Naive B cell (primary cell): ENCODE measurements around the gene PSAP. TPM values are rescaled to one million over a fixed set of nuclear protein-coding genes. Genes with fewer than 3 reads are reported as not detected.

Experiments used
- ATAC-seq, 2 donors: fragments of 150-1000 bp; cut with Tn5 transposase; 2 replicates each; pipeline ENCODE4 v1.10.0; 2021; ENCODE audit warnings: low read depth in 2 of 2, mild to moderate bottlenecking in 2 of 2, moderate library complexity in 2 of 2
- DNase-seq: peaks from one replicate; pipeline ENCODE4 v3.0.0; 2022
- H3K27ac Mint-ChIP-seq, 6 donors: one replicate each; pipeline ENCODE4 v1.8.0; 2020 to 2022; ENCODE audit warnings: mild to moderate bottlenecking in 6 of 6, mixed read lengths in 6 of 6, moderate library complexity in 5 of 6, inconsistent platforms in 2 of 6
- H3K27me3 Mint-ChIP-seq, 3 donors: one replicate each; pipeline ENCODE4 v1.8.0; 2021 to 2022; ENCODE audit warnings: mixed read lengths in 3 of 3, mild to moderate bottlenecking in 1 of 3
- H3K36me3 Mint-ChIP-seq, 2 donors: one replicate each; pipeline ENCODE4 v1.8.0; 2020 to 2022; ENCODE audit warnings: mixed read lengths in 2 of 2, inconsistent platforms in 1 of 2, mild to moderate bottlenecking in 1 of 2
- H3K4me1 Mint-ChIP-seq, 3 donors: one replicate each; pipeline ENCODE4 v1.8.0; 2020 to 2022; ENCODE audit warnings: mixed read lengths in 3 of 3, inconsistent platforms in 1 of 3, mild to moderate bottlenecking in 1 of 3, moderate library complexity in 1 of 3
- H3K4me3 Mint-ChIP-seq, 8 donors: one replicate each; pipeline ENCODE4 v1.8.0; 2020 to 2022; ENCODE audit warnings: mild to moderate bottlenecking in 8 of 8, mixed read lengths in 8 of 8, moderate library complexity in 8 of 8, inconsistent platforms in 2 of 8
- H3K9me3 Mint-ChIP-seq, 7 donors: one replicate each; pipeline ENCODE4 v1.8.0; 2020 to 2022; ENCODE audit warnings: mixed read lengths in 7 of 7, mild to moderate bottlenecking in 5 of 7, inconsistent platforms in 2 of 7, moderate library complexity in 1 of 7
- polyA plus RNA-seq, 6 donors: library from polyadenylated mRNA; unstranded; fragments of 300-500 nt; fragmentation: Illumina TruSeq; gene quantifications; one replicate each; pipeline ENCODE4 v1.2.3, GENCODE V29; 2021; ENCODE audit warnings: low read depth in 6 of 6

PSAP gene
- polyA plus RNA-seq, 6 donors from 2014 or later, result 476 to 761 (median 550) TPM

- Mint-ChIP-seq H3K4me3 (no peak overlapping the region), H3K36me3 (no peaks in the 10 kb centered on the region), H3K27ac (peak overlapping the region in 1 of 6 donors; percentile 21), H3K9me3 (no peaks in the 10 kb centered on the region), H3K27me3 (peaks cover 0 to 13% (median 0%) of the 10 kb centered on the region in 3 donors), H3K4me1 (peaks cover 10 to 32% (median 21%) of the 10 kb centered on the region in 3 donors)
- ATAC-seq (no peak), DNase-seq (no peak)
Measured at GRCh38 chr10:71802235-71802634, 48.8 kb downstream of the PSAP start.

GRCh38 chr10:71801361-71801760 is 49.7 kb downstream of the PSAP start:
- H3K4me1 Mint-ChIP-seq, result peaks cover 12 to 35% (median 30%) of the 10 kb centered on the region in 3 donors
- H3K27ac Mint-ChIP-seq, result peak overlapping the region in 1 of 6 donors; percentile 10
- DNase-seq, result peak; percentile 49
- H3K4me3 Mint-ChIP-seq, result peak overlapping the region in 2 of 8 donors; percentile 21 to 30
- peak; percentile 86 to 88 for ATAC-seq
- peaks cover 0 to 12% (median 0%) of the 10 kb centered on the region in 3 donors for H3K27me3 Mint-ChIP-seq
- no peaks in the 10 kb centered on the region for H3K36me3 Mint-ChIP-seq
- no peaks in the 10 kb centered on the region for H3K9me3 Mint-ChIP-seq

GRCh38 chr10:71799608-71800453 is 51.2 kb downstream of the PSAP start:
- Mint-ChIP-seq H3K27me3 (peaks cover 0 to 26% (median 14%) of the 10 kb centered on the region in 3 donors), H3K4me1 (peaks cover 12 to 36% (median 35%) of the 10 kb centered on the region in 3 donors), H3K4me3 (peak overlapping the region in 1 of 8 donors; percentile 47), H3K9me3 (no peaks in the 10 kb centered on the region), H3K36me3 (peaks cover 0 to 10% of the 10 kb centered on the region in 2 donors), H3K27ac (peak overlapping the region in 1 of 6 donors; percentile 72)
- no peak for ATAC-seq
- DNase-seq, result no peak

- Mint-ChIP-seq H3K9me3 (no peaks in the 10 kb centered on the region), H3K4me1 (peaks cover 12 to 32% (median 31%) of the 10 kb centered on the region in 3 donors), H3K36me3 (peaks cover 0 to 15% of the 10 kb centered on the region in 2 donors), H3K27ac (no peak overlapping the region), H3K27me3 (peaks cover 3 to 27% (median 20%) of the 10 kb centered on the region in 3 donors), H3K4me3 (no peak overlapping the region)
- DNase-seq, result no peak
- no peak for ATAC-seq
Measured at GRCh38 chr10:71799112-71799511, 51.9 kb downstream of the PSAP start.

- Mint-ChIP-seq H3K4me3 (peak overlapping the region in 1 of 8 donors; percentile 50), H3K27me3 (peaks cover 8 to 33% (median 27%) of the 10 kb centered on the region in 3 donors), H3K9me3 (no peaks in the 10 kb centered on the region), H3K36me3 (peaks cover 0 to 15% of the 10 kb centered on the region in 2 donors), H3K4me1 (peaks cover 17 to 32% (median 28%) of the 10 kb centered on the region in 3 donors), H3K27ac (peak overlapping the region in 1 of 6 donors; percentile 26)
- ATAC-seq (no peak), DNase-seq (no peak)
Measured at GRCh38 chr10:71798308-71798624, 52.8 kb downstream of the PSAP start.

- Mint-ChIP-seq H3K4me3 (peak overlapping the region in 1 of 8 donors; percentile 30), H3K27ac (no peak overlapping the region), H3K4me1 (peaks cover 17 to 32% (median 28%) of the 10 kb centered on the region in 3 donors), H3K36me3 (peaks cover 0 to 15% of the 10 kb centered on the region in 2 donors), H3K27me3 (peaks cover 8 to 33% (median 28%) of the 10 kb centered on the region in 3 donors), H3K9me3 (no peaks in the 10 kb centered on the region)
- no peak for ATAC-seq
- no peak for DNase-seq
Measured at GRCh38 chr10:71797533-71798307, 53.3 kb downstream of the PSAP start.

- Mint-ChIP-seq H3K4me3 (no peak overlapping the region), H3K4me1 (peaks cover 17 to 29% (median 28%) of the 10 kb centered on the region in 3 donors), H3K27ac (no peak overlapping the region), H3K9me3 (no peaks in the 10 kb centered on the region), H3K27me3 (peaks cover 8 to 33% (median 28%) of the 10 kb centered on the region in 3 donors), H3K36me3 (peaks cover 0 to 15% of the 10 kb centered on the region in 2 donors)
- no peak for DNase-seq
- no peak for ATAC-seq
Measured at GRCh38 chr10:71796749-71797405, 54.2 kb downstream of the PSAP start.

- H3K27ac Mint-ChIP-seq, result peak overlapping the region in 1 of 6 donors; percentile 89
- ATAC-seq (no peak), DNase-seq (no peak)
Measured at GRCh38 chr10:71795248-71795647, 55.8 kb downstream of the PSAP start.

GRCh38 chr10:71790749-71791440 is 60.2 kb downstream of the PSAP start:
- Mint-ChIP-seq H3K4me3 (peak overlapping the region in 7 of 8 donors; percentile 43 to 88 (median 67)), H3K9me3 (no peaks in the 10 kb centered on the region), H3K36me3 (peaks cover 0 to 15% of the 10 kb centered on the region in 2 donors), H3K27ac (peak overlapping the region in 3 of 6 donors; percentile 9 to 66 (median 52)), H3K4me1 (peaks cover 18 to 30% (median 24%) of the 10 kb centered on the region in 3 donors), H3K27me3 (peaks cover 8 to 25% (median 24%) of the 10 kb centered on the region in 3 donors)
- ATAC-seq (peak; percentile 61 to 67), DNase-seq (peak; percentile 27)

More at GRCh38 chr10:71795248-71795647, 55.8 kb downstream of the PSAP start:
- peaks cover 0 to 15% of the 10 kb centered on the region in 2 donors for H3K36me3 Mint-ChIP-seq
- H3K4me3 Mint-ChIP-seq, result no peak overlapping the region
- peaks cover 8 to 33% (median 28%) of the 10 kb centered on the region in 3 donors for H3K27me3 Mint-ChIP-seq
- H3K9me3 Mint-ChIP-seq, result no peaks in the 10 kb centered on the region
- H3K4me1 Mint-ChIP-seq, result peaks cover 23 to 32% (median 29%) of the 10 kb centered on the region in 3 donors

GRCh38 chr10:71789871-71790270 is 61.2 kb downstream of the PSAP start:
- H3K4me1 Mint-ChIP-seq, result peaks cover 14 to 31% (median 24%) of the 10 kb centered on the region in 3 donors
- peaks cover 0 to 6% of the 10 kb centered on the region in 2 donors for H3K36me3 Mint-ChIP-seq
- no peak overlapping the region for H3K4me3 Mint-ChIP-seq
- no peak for DNase-seq
- no peak for ATAC-seq
- H3K9me3 Mint-ChIP-seq, result no peaks in the 10 kb centered on the region
- peaks cover 8 to 19% (median 15%) of the 10 kb centered on the region in 3 donors for H3K27me3 Mint-ChIP-seq
- H3K27ac Mint-ChIP-seq, result no peak overlapping the region

- ATAC-seq, result no peak
- H3K4me1 Mint-ChIP-seq, result peaks cover 14 to 38% (median 29%) of the 10 kb centered on the region in 3 donors
- peak overlapping the region in 1 of 8 donors; percentile 56 for H3K4me3 Mint-ChIP-seq
- DNase-seq, result no peak
- no peak overlapping the region for H3K27ac Mint-ChIP-seq
- H3K9me3 Mint-ChIP-seq, result no peaks in the 10 kb centered on the region
- H3K36me3 Mint-ChIP-seq, result no peaks in the 10 kb centered on the region
- H3K27me3 Mint-ChIP-seq, result peaks cover 4 to 18% (median 16%) of the 10 kb centered on the region in 3 donors
Measured at GRCh38 chr10:71788954-71789353, 62.1 kb downstream of the PSAP start.

GRCh38 chr10:71784679-71785272 is 66.3 kb downstream of the PSAP start:
- Mint-ChIP-seq H3K27ac (peak overlapping the region in 1 of 6 donors; percentile 52), H3K27me3 (peaks cover 0 to 27% (median 9%) of the 10 kb centered on the region in 3 donors), H3K36me3 (no peaks in the 10 kb centered on the region), H3K9me3 (no peaks in the 10 kb centered on the region), H3K4me3 (no peak overlapping the region), H3K4me1 (peaks cover 0 to 32% (median 25%) of the 10 kb centered on the region in 3 donors)
- DNase-seq (no peak), ATAC-seq (no peak)
